K562 (cell line): ENCODE measurements around the gene EPHA2. TPM values are rescaled to one million over a fixed set of nuclear protein-coding genes. Genes with fewer than 3 reads are reported as not detected.
A peak's percentile ranks its signal among the peaks of the same experiment; 100 is the strongest.

Experiments
- ATAC-seq: fragments of 200-7000 bp; cut with Tn5 transposase; 3 replicates; pipeline ENCODE4 v1.9.1; 2020; ENCODE audit warnings: moderate library complexity
- BruUV-seq: library from RNA; stranded (reverse); fragments of 400-500 nt; replicated peaks from 2 replicates; lab custom pipeline; 2021; lab: Mats Ljungman, UMichigan
- CTCF ChIA-PET: fragments of 300-600 bp; formaldehyde crosslinking; extraction: SDS; loops from one replicate; lab custom pipeline; 2021; ENCODE audit warnings: low intra/inter-chr PET ratio; lab: Yijun Ruan, JAX
- POLR2A ChIA-PET: fragments of 300-600, 350-650 bp; sonication (Branson Sonifier 250); formaldehyde crosslinking; extraction: SDS; loops from one replicate; lab custom pipeline; 2021; ENCODE audit warnings: antibody characterized with exemption, inconsistent platforms; lab: Yijun Ruan, JAX
- DNase-seq, 4 experiments: peaks; one replicate each; pipeline versions ENCODE4 v3.0.0 to v3.0.0-alpha.2; 2011 to 2018; ENCODE audit warnings: low spot score in 3 of 4, mixed read lengths in 3 of 4; ENCODE audit errors: extremely low read depth in 1 of 4
- FAIRE-seq: peaks from 2 replicates; lab custom pipeline; 2011; peaks lifted over from hg19 to GRCh38; lab: Jason Lieb, UNC
- H2AFZ ChIP-seq: 2 replicates; pipeline ENCODE4 v1.6.0; 2011; ENCODE audit warnings: low read depth, low read length, control low read depth, inconsistent platforms
- H3K27ac ChIP-seq: fragments of 200-600 bp; 3 replicates; pipeline ENCODE4 v1.8.0; 2011; ENCODE audit warnings: low read depth, mild to moderate bottlenecking, control low read depth, inconsistent platforms, low read length, moderate library complexity, mixed read lengths; ENCODE audit errors: extremely low read depth
- H3K27me3 ChIP-seq, 2 experiments: fragments of 300-600 bp in 1 of 2; 2 replicates in 1 of 2; 3 replicates in 1 of 2; pipeline versions ENCODE4 v1.6.0 to v1.8.0; 2011; ENCODE audit warnings: inconsistent platforms in 2 of 2, low read length in 2 of 2, mild to moderate bottlenecking in 1 of 2, mixed read lengths in 1 of 2, moderate library complexity in 1 of 2; ENCODE audit not compliant: control insufficient read depth in 2 of 2, insufficient read depth in 2 of 2
- H3K36me3 ChIP-seq: fragments of 300-600 bp; 3 replicates; pipeline ENCODE4 v1.8.0; 2011; ENCODE audit warnings: mild to moderate bottlenecking, low read length, inconsistent platforms; ENCODE audit not compliant: control insufficient read depth, insufficient read depth
- H3K4me1 ChIP-seq, 2 experiments: fragments of 200-600 bp in 1 of 2; replicated peaks in 1 of 2; 2 replicates in 1 of 2; 3 replicates in 1 of 2; pipeline versions ENCODE4 v1.5.1 to v1.8.0; 2011; ENCODE audit warnings: inconsistent platforms in 2 of 2, low read length in 2 of 2, mild to moderate bottlenecking in 1 of 2, mixed read lengths in 1 of 2, moderate library complexity in 1 of 2; ENCODE audit not compliant: control insufficient read depth in 2 of 2, insufficient read depth in 2 of 2
- H3K4me2 ChIP-seq: 2 replicates; pipeline ENCODE4 v1.6.1; 2011; ENCODE audit warnings: low read length, control low read depth, inconsistent platforms, mixed read lengths; ENCODE audit not compliant: insufficient read depth
- H3K4me3 ChIP-seq: fragments of 200-600 bp; sonication (generic), shearing (Covaris generic); 2 replicates; pipeline ENCODE4 v1.5.1; 2016; ENCODE audit warnings: control low read depth, inconsistent platforms
- H3K79me2 ChIP-seq: fragments of 200-600 bp; 3 replicates; pipeline ENCODE4 v1.8.0; 2011; ENCODE audit warnings: low read length, inconsistent platforms; ENCODE audit not compliant: control insufficient read depth, insufficient read depth
- H3K9ac ChIP-seq, 2 experiments: 2 replicates each; pipeline versions ENCODE4 v1.6.0 to v1.6.1; 2011; ENCODE audit warnings: low read depth in 2 of 2, low read length in 2 of 2, control low read depth in 1 of 2, inconsistent platforms in 1 of 2, mild to moderate bottlenecking in 1 of 2, mixed read lengths in 1 of 2; ENCODE audit not compliant: insufficient read depth in 1 of 2
- H3K9me1 ChIP-seq: one replicate; pipeline ENCODE4 v1.6.0; 2011; ENCODE audit warnings: inconsistent platforms, mild to moderate bottlenecking, low read length, moderate library complexity; ENCODE audit not compliant: control insufficient read depth, insufficient read depth
- H3K9me3 ChIP-seq: replicated peaks from 2 replicates; pipeline ENCODE4 v1.5.1; 2011; ENCODE audit warnings: low read depth, low read length, inconsistent platforms; ENCODE audit not compliant: control insufficient read depth, insufficient read depth
- H4K20me1 ChIP-seq: replicated peaks from 2 replicates; pipeline ENCODE4 v1.6.1; 2011; ENCODE audit warnings: low read length, inconsistent platforms, mixed read lengths; ENCODE audit not compliant: control insufficient read depth, insufficient read depth
- BHLHE40 ChIP-seq: IDR thresholded peaks from 2 replicates; pipeline ENCODE4 v1.6.1; 2011; ENCODE audit warnings: low read length, improper control_type of control experiment
- EGR1 ChIP-seq: fragments of 450-650 bp; conservative IDR thresholded peaks from 2 replicates; pipeline ENCODE4 v1.6.1; 2017; ENCODE audit warnings: mild to moderate bottlenecking
- FOXJ3 ChIP-seq: sonication (generic); formaldehyde crosslinking; IDR thresholded peaks from 2 replicates; pipeline ENCODE4 v1.4.0; 2020; ENCODE audit warnings: mild to moderate bottlenecking, missing genetic modification reagents
- GATA2 ChIP-seq: sonication (generic); formaldehyde crosslinking; IDR thresholded peaks from 2 replicates; pipeline ENCODE4 v1.4.0; 2020; ENCODE audit warnings: mild to moderate bottlenecking, missing genetic modification reagents
- L3MBTL2 ChIP-seq: fragments of 450-650 bp; IDR thresholded peaks from 2 replicates; pipeline ENCODE4 v1.6.1; 2016; ENCODE audit warnings: mild to moderate bottlenecking, moderate library complexity
- NEUROD1 ChIP-seq: fragments of 150-350 bp; IDR thresholded peaks from 2 replicates; pipeline ENCODE4 v1.6.1; 2014; ENCODE audit warnings: borderline replicate concordance, low read length, low read depth; ENCODE audit not compliant: partially characterized antibody
- NFATC3 ChIP-seq: fragments of 450-650 bp; IDR thresholded peaks from 2 replicates; pipeline ENCODE4 v1.6.1; 2017; ENCODE audit warnings: mild to moderate bottlenecking
- NFYB ChIP-seq: IDR thresholded peaks from 2 replicates; pipeline ENCODE4 v1.6.1; 2011; ENCODE audit warnings: mild to moderate bottlenecking, moderate library complexity; ENCODE audit not compliant: insufficient read length; ENCODE audit errors: extremely low read depth
- PML ChIP-seq: IDR thresholded peaks from 2 replicates; pipeline ENCODE4 v1.6.1; 2012; ENCODE audit warnings: low read length, inconsistent platforms
- RBFOX2 ChIP-seq: fragments of 200-400 bp; formaldehyde crosslinking; IDR thresholded peaks from 2 replicates; pipeline ENCODE4 v1.6.1; 2017; ENCODE audit warnings: low read depth, mild to moderate bottlenecking, low read length, moderate library complexity
- SIN3B ChIP-seq: fragments of 450-650 bp; IDR thresholded peaks from 2 replicates; pipeline ENCODE4 v1.6.1; 2017; ENCODE audit warnings: low read depth, mild to moderate bottlenecking, moderate library complexity
- SMAD4 ChIP-seq: fragments of 250-450 bp; sonication (Bioruptor Pico); conservative IDR thresholded peaks from 2 replicates; pipeline ENCODE4 v1.8.0; 2021; ENCODE audit warnings: inconsistent platforms, mild to moderate bottlenecking, moderate library complexity
- TFE3 ChIP-seq: fragments of 450-650 bp; formaldehyde crosslinking; IDR thresholded peaks from 2 replicates; pipeline ENCODE4 v1.4.0; 2020; ENCODE audit warnings: mild to moderate bottlenecking, mixed read lengths
- ZNF143 ChIP-seq: sonication (generic); formaldehyde crosslinking; IDR thresholded peaks from 2 replicates; pipeline ENCODE4 v1.9.0; 2022; ENCODE audit warnings: mild to moderate bottlenecking, missing genetic modification reagents
- WGBS: fragments of 100-300 bp; shearing (Covaris generic); methylation state at CpG from one replicate; pipeline ENCODE4 v1.1.6; 2016; ENCODE audit warnings: low coverage, mixed read lengths; ENCODE audit not compliant: insufficient coverage; ENCODE audit errors: missing lambda C conversion rate; 5-methylcytosine and 5-hydroxymethylcytosine counted together
- in situ Hi-C: fragments of 300-500 bp; cut with MboI; formaldehyde crosslinking; loops from 4 replicates; pipeline ENCODE4 v1.15.0; 2018; ENCODE audit warnings: inconsistent platforms, mixed read lengths
- intact Hi-C: fragments of 100-400 bp; cut with micrococcal nuclease; formaldehyde crosslinking; loops from 2 replicates; pipeline ENCODE4 v1.14.2; 2022
- polyA plus RNA-seq, 8 experiments: library from polyadenylated mRNA; depleted of rRNA in 4 of 8; stranded (reverse) in 5 of 8; unstranded in 3 of 8; fragments of >200 nt; fragmentation: Nextera tagmentation in 2 of 8; fragmentation: Illumina TruSeq in 1 of 8; extraction: Ambion mirVana in 2 of 8; extraction: Trizol in 1 of 8; gene quantifications; 2 replicates each; pipeline versions ENCODE4 v1.2.1 to v1.2.3, GENCODE V29; 2011 to 2014; ENCODE audit warnings: inconsistent platforms in 1 of 8, missing spikeins in 1 of 8
- total RNA-seq, 7 experiments: library from RNA; depleted of rRNA in 6 of 7; stranded (reverse); fragments of >200 nt in 6 of 7; fragmentation: Illumina TruSeq in 2 of 7; extraction: Trizol in 2 of 7; gene quantifications; 2 replicates each; pipeline versions ENCODE4 v1.2.1 to v1.2.3, GENCODE V29; 2011 to 2021; ENCODE audit warnings: low replicate concordance in 1 of 7

EPHA2 gene
- total and polyA plus RNA-seq, 9 of the 15 experiments (the other 6 are each of a cell fraction or from before 2014, with no cell fraction given) = 0.04 to 0.40 (median 0.07) TPM; not detected in 4

- TF ChIP-seq SMAD4 (CRISPR knock-in tag) (peak; percentile 72; the same call in 1 of the 2 replicates), NFATC3 (no peak), ZNF143 (CRISPR knock-in tag) (no peak), SIN3B (no peak), NEUROD1 (peak; percentile 47), FOXJ3 (CRISPR knock-in tag) (no peak), PML (0 out of 2 replicates have a peak, but pooled peaks have one; percentile 17), BHLHE40 (peak; percentile 91), EGR1 (peak; percentile 58), L3MBTL2 (peak; percentile 55)
Observed at GRCh38 chr1:16151196-16151994, 4.5 kb downstream of the EPHA2 start (continued).

- Histone ChIP-seq H3K27me3 (no peaks in the 10 kb centered on the region), H3K4me1 (peaks cover 36 to 71% of the 10 kb centered on the region in 2 experiments), H3K4me2 (no peak overlapping the region), H3K9me3 (no peaks in the 10 kb centered on the region), H3K27ac (no peak overlapping the region), H3K4me3 (no peak overlapping the region), H2AFZ (no peak overlapping the region), H3K36me3 (no peaks in the 10 kb centered on the region), H4K20me1 (peaks cover 6% of the 10 kb centered on the region; the same call in 1 of the 2 replicates), H3K79me2 (no peaks in the 10 kb centered on the region), H3K9ac (peak overlapping the region in 1 of 2 experiments; percentile 72; a peak in 2 of 4 replicates), H3K9me1 (peaks cover 4% of the 10 kb centered on the region)
- ATAC-seq = no peak
- CTCF ChIA-PET = no interaction called here
- in situ Hi-C loops (no loop called here), intact Hi-C loops (loop anchor here (5.0 kb wide), 1 partner anchor 68 kb away; no protein-coding TSS in a partner anchor)
- DNase-seq = no peak
- no TSS peak for BruUV-seq
- TF ChIP-seq NFYB = no peak
- no peak for TF ChIP-seq RBFOX2
- no peak for TF ChIP-seq TFE3 (CRISPR knock-in tag)
- 0 out of 2 replicates have a peak, but pooled peaks have one; percentile 19 for TF ChIP-seq EGR1
- TF ChIP-seq GATA2 (CRISPR knock-in tag) = peak; percentile 7; the same call in 1 of the 2 replicates
- POLR2A ChIA-PET = interaction anchor here (0.6 to 2.5 kb wide), 6 partner anchors 13 to 97 kb away, joined by 3 to 20 read pairs (median 3); no protein-coding TSS in a partner anchor
- no peak for FAIRE-seq
- 43% methylated on average over 6 of the region's 6 CpGs for WGBS
Observed at GRCh38 chr1:16150508-16150907, 5.4 kb downstream of the EPHA2 start.
